SJSA1 (cell line): Measurements from ENCODE around the gene CDK5R1. TPM values are rescaled to one million over a fixed set of nuclear protein-coding genes. Genes with fewer than 3 reads are reported as not detected.

Source experiments
- total RNA-seq: library from RNA; depleted of rRNA; stranded (reverse); fragments of >200 nt; shearing (Covaris generic); gene quantifications from 2 replicates; pipeline ENCODE4 v1.2.3, GENCODE V29; 2014; rRNA removed

Gene CDK5R1
- total RNA-seq, 1 experiment from 2014 or later, result 2.5 TPM

Other genes with a start within 250 kb of the CDK5R1 start
- 0.63 and 1.2 TPM in 2 replicates for gene RHBDL3, start 221.2 kb upstream of the CDK5R1 start, total RNA-seq
- 16.5 and 35.6 TPM in 2 replicates for gene C17orf75, start 144.8 kb upstream of the CDK5R1 start, total RNA-seq
- gene ZNF207, start 136.8 kb upstream of the CDK5R1 start, total RNA-seq, result 150 and 168 TPM in 2 replicates
- 100 and 115 TPM in 2 replicates for gene PSMD11, start 42.5 kb upstream of the CDK5R1 start, total RNA-seq